Uterus (tissue), 4 donors: ENCODE data around the gene CEP112. TPM values are rescaled to one million over a fixed set of nuclear protein-coding genes. Genes with fewer than 3 reads are reported as not detected.

ENCODE experiments used
- DNase-seq, 2 donors: peaks; one replicate each; pipeline ENCODE4 v3.0.0-alpha.2; 2019 to 2020
- H3K27ac ChIP-seq, 2 donors: fragments of 200-600 bp; sonication (generic); 1 replicate in 1 of 2; 2 replicates in 1 of 2; pipeline ENCODE4 v1.5.1; 2016 to 2018
- H3K27me3 ChIP-seq, 2 donors: fragments of 200-600 bp; sonication (generic); one replicate each; pipeline ENCODE4 v1.5.1; 2018 to 2019; ENCODE audit warnings: control low read depth in 1 of 2
- H3K36me3 ChIP-seq, 2 donors: fragments of 200-600 bp; sonication (generic); one replicate each; pipeline ENCODE4 v1.5.1; 2019; ENCODE audit warnings: control low read depth in 1 of 2
- H3K4me1 ChIP-seq, 2 donors: fragments of 200-600 bp; sonication (generic); one replicate each; pipeline ENCODE4 v1.5.1; 2018 to 2019; ENCODE audit warnings: control low read depth in 1 of 2
- H3K4me3 ChIP-seq, 2 donors: fragments of 200-600 bp; sonication (generic); 1 replicate in 1 of 2; 2 replicates in 1 of 2; pipeline ENCODE4 v1.5.1; 2018 to 2019; ENCODE audit warnings: mild to moderate bottlenecking in 1 of 2
- H3K9me3 ChIP-seq, 2 donors: fragments of 200-600 bp; sonication (generic); one replicate each; pipeline ENCODE4 v1.5.1; 2019; ENCODE audit warnings: control low read depth in 1 of 2
- CTCF ChIP-seq, 4 experiments: fragments of 200-600 bp in 2 of 4; fragments of 450-650 bp in 2 of 4; sonication (generic) in 2 of 4; IDR thresholded peaks; one replicate each; pipeline ENCODE4 v1.5.1; 2016 to 2019; ENCODE audit warnings: antibody characterized with exemption in 4 of 4, mild to moderate bottlenecking in 2 of 4, moderate library complexity in 1 of 4
- POLR2A ChIP-seq, 2 donors: fragments of 450-650 bp; IDR thresholded peaks; one replicate each; pipeline ENCODE4 v1.6.1; 2016; ENCODE audit warnings: antibody characterized with exemption in 2 of 2, mild to moderate bottlenecking in 1 of 2, moderate library complexity in 1 of 2
- intact Hi-C: fragments of 100-400 bp; cut with DNase I; formaldehyde crosslinking; loops from one replicate; pipeline ENCODE4 v1.15.1; 2023; ENCODE audit warnings: low total_unique reads
- total RNA-seq, 4 donors: library from RNA; depleted of rRNA in 3 of 4; stranded (reverse); fragments of >200 nt in 3 of 4; gene quantifications; one replicate each; pipeline versions ENCODE4 v1.1.0 to v1.2.4, GENCODE V29; 2014 to 2023
- donor health status: DM: yes; HTN: yes; CAD: no.

The CEP112 gene
- total RNA-seq, 4 donors from 2014 or later: 36.6 to 96.5 (median 52.4) TPM

DNA sequence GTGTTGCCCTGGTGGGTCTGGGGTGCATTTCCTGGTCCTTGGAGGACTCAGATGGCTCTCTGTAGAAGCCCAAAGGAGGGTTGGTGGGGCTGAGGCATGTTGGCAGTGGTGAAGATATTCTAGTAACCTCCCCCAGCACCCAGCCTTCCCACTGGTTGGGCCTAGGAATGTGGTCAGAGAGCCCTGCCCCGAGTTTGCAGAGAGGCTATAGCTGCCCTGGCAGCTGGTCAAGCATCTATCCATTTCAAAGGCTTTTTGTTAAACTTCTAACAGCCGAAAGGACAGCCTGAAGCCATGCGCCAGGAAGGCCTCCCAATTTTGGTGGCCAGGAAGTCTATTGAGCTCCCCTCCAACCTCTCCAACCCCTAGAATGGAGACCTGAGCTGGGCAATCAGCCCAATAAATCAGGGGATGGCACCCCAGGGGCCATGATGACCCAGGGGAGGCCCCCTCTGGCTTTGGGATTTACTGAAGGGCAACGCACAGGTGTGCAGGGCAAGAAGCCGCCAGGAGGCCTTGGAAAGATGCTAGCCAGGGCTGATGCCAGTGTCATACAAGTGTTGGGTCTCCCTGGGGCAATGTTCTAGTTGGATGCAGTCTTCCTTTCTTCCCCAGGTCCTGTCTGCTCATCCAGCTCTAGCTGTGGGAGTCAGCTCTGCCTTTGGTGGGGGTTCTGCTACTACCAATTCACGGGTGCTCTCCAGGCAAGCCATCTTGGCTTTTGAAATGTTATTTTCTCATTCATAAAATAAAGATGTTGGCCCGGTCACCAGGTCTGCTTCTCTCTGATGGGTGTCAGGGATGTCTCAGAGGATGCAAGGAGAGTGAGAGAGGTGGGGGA lies 599.6 kb downstream of the CEP112 start:
- H3K9me3 ChIP-seq: no peaks in the 10 kb centered on the region
- no peak for DNase-seq
- H3K4me1 ChIP-seq: peaks cover 0 to 9% of the 10 kb centered on the region in 2 donors
- H3K27me3 ChIP-seq: no peaks in the 10 kb centered on the region
- H3K36me3 ChIP-seq: no peaks in the 10 kb centered on the region
- H3K27ac ChIP-seq: no peak overlapping the region
- TF ChIP-seq CTCF (IDR thresholded peaks at IDR 0.05) (no peak), POLR2A (IDR thresholded peaks at IDR 0.05) (no peak)
- no peak overlapping the region for H3K4me3 ChIP-seq
- intact Hi-C loops: no loop called here

DNA sequence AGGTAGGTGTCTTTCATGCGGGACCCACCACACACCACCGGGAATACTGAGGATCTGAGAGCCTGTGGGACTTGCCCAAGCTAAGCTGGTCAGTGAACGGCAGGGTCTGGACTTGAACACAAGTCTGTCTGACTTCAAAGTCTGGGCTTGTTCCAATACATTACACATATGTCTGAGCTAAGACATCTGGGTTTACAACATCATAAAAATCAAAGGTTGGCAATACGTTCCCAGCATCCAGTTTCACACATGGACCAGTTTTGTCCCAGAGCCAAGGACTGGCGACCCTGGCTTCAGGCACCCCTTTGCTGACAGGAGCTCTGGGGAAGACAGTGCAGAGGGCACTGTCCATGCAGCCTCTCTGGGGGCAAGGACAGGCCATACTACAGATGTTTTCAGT lies 602.6 kb downstream of the CEP112 start:
- Histone ChIP-seq H3K9me3 (no peaks in the 10 kb centered on the region), H3K4me3 (no peak overlapping the region), H3K4me1 (peaks cover 0 to 10% of the 10 kb centered on the region in 2 donors), H3K27ac (no peak overlapping the region), H3K36me3 (no peaks in the 10 kb centered on the region), H3K27me3 (no peaks in the 10 kb centered on the region)
- no peak for TF ChIP-seq POLR2A (IDR thresholded peaks at IDR 0.05)
- TF ChIP-seq CTCF (IDR thresholded peaks at IDR 0.05): no peak
- no peak for DNase-seq
- intact Hi-C loops: no loop called here

DNA sequence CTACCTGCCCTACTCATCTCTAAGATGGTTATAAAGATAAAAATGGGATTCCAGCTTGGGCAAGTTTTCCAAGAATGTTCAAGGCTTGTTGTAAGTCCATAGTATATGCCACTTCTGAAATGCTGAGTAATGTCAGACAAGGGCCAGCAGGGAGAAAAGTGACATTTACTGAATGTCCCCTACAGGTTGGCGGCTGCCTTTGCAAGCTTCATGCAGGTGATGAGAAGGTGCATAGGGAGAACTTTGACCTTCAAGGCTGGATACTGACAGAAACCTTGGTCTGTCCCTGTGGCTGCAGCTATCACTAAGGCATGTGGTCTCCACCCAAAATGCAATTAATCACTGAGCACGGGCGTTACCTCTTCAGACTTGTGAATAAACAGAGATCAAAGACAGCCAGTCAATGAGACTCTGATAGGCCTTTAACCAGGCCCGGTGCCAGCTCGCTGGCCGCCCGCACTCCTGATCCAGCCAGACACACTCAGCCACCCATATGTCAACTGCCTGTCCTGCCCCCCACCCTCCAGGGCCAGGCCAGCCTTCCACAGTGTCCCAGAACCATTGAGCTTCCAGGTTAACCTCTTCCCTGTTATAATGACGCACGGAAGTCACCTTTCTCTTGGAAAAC lies 603.6 kb downstream of the CEP112 start:
- no peak overlapping the region for H3K4me3 ChIP-seq
- H3K36me3 ChIP-seq: no peaks in the 10 kb centered on the region
- TF ChIP-seq CTCF (IDR thresholded peaks at IDR 0.05) (no peak), POLR2A (IDR thresholded peaks at IDR 0.05) (no peak)
- DNase-seq: no peak
- no peak overlapping the region for H3K27ac ChIP-seq
- intact Hi-C loops: no loop called here
- H3K4me1 ChIP-seq: peaks cover 0 to 7% of the 10 kb centered on the region in 2 donors
- H3K27me3 ChIP-seq: no peaks in the 10 kb centered on the region
- no peaks in the 10 kb centered on the region for H3K9me3 ChIP-seq

DNA sequence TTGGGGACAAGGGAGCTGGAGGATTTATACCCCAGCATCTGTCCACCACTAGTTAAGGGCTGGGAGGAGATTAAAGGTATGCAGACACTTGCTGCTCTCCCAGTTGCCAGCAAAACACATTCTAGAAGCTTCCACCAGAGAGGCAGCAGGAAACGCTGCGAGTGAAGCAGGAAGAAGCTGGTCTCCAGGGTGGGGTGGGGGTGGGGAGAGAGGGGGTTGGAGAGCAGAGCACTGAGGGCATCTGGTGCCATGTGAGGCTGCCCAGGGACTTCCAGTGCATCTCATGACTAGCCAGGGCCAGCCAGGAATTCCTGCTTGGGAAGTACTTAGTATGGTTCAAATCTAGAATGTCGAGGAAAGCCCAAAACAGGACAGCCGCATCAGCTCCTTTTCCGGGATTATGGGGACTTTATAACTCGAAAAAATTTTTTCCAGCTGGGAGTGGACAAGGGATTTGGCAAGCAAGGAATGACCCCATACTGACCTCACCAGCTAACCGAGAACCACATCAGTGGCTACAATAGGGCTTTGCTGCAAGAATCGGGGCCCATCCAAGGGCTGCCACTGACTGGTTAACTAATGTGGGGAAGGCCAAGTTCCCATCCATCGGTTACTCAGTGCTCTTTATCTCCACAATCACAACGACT lies 604.3 kb downstream of the CEP112 start:
- TF ChIP-seq POLR2A (IDR thresholded peaks at IDR 0.05) (no peak), CTCF (IDR thresholded peaks at IDR 0.05) (no peak)
- no peaks in the 10 kb centered on the region for H3K36me3 ChIP-seq
- DNase-seq: no peak
- H3K4me1 ChIP-seq: peaks cover 0 to 7% of the 10 kb centered on the region in 2 donors
- H3K9me3 ChIP-seq: no peaks in the 10 kb centered on the region
- H3K27me3 ChIP-seq: no peaks in the 10 kb centered on the region
- no peak overlapping the region for H3K27ac ChIP-seq
- H3K4me3 ChIP-seq: no peak overlapping the region
- intact Hi-C loops: no loop called here

- Histone ChIP-seq H3K36me3 (no peaks in the 10 kb centered on the region), H3K27ac (no peak overlapping the region), H3K9me3 (no peaks in the 10 kb centered on the region), H3K27me3 (no peaks in the 10 kb centered on the region), H3K4me1 (peaks cover 0 to 7% of the 10 kb centered on the region in 2 donors), H3K4me3 (no peak overlapping the region)
- no peak for TF ChIP-seq POLR2A (IDR thresholded peaks at IDR 0.05)
- TF ChIP-seq CTCF (IDR thresholded peaks at IDR 0.05): no peak
- no peak for DNase-seq
- intact Hi-C loops: no loop called here
Observed at GRCh38 chr17:65586899-65587298, 605.0 kb downstream of the CEP112 start.
